ENCODE data around the gene PTPN14. TPM values are rescaled to one million over a fixed set of nuclear protein-coding genes. Genes with fewer than 3 reads are reported as not detected.

PTPN14 gene
- polyA plus RNA-seq, 1 donor = 12.8 TPM

DNA sequence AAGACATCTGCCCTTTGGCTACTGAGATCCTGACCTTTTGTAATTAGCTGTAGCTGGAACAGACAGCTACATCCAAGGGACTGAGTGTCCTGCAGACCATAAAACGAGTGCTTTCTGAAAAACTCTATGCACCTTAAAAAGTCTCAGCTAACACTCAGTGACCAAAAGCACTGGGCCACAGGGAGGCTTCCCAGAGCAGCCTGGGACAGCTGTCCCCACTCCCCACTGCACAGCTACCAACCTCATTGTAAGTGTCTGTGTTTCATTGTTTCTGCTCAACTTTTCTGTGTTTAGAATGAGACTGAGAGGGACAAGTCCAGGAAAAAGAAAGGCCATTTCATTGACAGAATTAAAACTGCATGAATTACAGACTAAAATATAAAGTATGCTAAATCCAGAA is 189.8 kb downstream of the PTPN14 start:
- DNase-seq = no peak

DNA sequence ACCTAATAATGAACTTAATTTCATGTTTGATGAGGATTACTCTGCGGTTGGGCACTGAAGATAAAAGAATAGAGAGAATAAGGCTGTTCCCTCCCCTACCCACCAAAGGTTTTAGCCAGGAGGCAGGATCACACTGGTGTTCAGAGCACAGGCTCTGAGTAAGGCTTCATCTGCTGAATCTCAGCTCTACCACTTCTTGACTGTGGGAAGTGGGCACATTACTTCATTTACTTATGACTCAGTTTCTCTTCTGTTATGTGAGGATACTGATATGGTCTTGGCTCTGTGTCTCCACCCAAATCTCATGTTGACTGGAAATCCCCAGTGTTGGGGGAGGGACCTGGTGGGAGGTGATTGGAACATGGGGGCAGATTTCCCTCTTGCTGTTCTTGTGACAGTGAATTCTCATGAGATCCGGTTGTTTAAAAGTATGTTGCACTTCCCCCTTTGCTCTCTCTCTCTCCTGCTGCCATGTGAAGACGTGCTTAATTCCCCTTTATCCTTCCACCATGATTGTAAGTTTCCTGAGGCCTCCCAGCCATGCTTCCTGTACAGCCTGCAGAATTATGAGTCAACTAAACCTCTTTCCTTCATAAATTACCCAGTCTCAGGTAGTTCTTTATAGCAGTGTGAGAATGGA is 190.8 kb downstream of the PTPN14 start:
- no peak for DNase-seq

DNA sequence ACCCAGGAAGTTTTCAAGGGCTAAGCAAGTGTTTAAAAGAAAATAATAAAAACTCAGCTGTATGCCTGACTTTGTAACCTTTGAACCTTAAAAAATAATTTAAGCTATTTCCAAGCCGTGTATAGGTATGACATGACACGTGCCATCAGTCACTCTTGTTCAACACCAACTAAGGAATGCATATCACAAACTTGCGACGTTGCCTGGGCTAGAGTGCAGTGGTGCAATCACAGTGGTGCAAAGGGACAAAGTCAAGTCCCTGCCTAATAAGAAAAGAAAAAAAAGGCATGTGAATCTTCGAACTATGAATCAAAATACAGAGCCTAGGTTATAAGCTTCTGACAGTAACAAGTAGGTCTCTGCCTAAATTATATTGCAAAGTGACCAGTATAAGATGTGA is 191.3 kb downstream of the PTPN14 start:
- DNase-seq = no peak

DNA sequence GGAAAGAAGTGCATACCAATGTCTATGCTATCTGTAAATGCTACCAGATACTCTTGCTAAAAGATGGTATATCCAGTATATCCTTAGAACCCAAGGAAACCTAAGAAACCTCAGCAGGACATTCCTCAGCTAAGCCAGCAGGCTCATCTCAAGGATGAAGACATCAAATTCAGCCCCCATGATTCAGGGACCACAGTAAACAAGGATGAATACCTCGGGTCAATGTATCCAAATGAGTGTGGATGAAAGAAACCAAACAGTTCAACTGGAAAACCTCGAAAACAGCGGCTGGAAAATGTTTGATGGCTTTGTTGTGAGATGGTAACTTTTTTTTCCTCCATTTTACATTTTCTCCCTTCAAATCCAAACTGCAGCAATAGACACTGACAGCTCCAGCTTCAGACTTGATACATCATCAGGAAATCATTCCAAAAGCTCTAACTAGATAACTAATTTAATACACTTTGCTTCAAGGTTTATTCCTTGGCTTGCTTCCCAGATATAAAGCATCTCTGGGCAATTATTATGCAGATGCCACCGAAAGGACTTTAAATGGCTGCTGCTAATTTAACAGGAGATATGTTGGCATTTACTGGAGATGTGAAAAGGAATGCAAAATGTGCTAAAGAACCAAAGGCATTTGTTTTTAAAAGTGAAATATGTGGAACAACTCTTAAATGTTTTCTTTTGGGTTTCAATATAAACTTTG is 196.8 kb downstream of the PTPN14 start:
- no peak for DNase-seq

DNA sequence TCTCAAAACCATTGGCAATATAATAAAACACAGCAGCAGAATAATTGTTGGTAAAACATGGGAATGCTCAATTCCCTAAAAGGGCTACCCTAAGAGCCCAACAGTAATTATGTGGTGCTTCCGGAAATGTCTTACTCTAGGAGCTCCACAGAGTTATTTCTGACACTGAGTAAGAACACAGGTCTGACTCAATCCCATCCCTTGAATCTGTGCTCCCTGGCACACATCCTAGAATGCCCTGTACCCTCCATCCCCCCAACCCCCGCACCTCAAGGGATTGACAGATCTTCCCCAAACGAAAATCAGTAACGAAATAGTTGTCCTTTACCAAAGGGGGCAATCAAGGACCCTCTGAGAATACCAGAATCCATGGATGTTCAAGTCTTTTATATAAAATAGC is 198.6 kb downstream of the PTPN14 start:
- DNase-seq = no peak

DNA sequence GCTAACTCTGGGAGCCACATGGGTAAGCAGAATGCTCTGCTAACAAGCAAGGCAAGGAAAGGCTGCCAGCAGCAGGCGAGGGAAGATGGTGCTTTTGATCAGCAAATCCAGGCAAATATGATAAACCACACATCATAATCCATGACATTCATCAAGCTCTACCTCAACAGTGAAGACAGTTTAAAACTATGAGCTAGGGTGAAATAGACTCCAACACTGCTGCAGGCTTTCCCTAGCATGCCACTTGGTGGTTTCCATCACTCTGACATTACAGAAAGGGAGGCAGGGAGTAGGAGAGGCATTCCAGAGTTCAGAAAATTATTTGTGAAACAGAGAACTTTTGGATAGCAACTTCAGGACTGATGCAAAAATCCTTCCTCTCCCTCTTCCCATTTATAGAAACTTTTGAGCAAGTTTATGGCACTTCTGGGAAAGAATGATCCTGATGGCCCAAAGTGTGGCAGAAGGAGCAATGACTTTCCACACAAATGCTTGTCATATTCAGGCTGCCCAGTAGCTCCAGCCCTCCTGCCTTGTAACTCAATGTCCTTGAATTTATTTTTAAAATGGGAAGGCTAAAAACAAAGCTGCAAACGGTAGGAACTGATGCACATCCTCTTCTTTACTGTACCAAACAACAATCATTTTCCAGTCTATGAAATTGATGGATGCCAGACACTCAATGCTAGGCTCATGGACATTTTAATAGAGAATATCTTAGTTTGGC is 199.7 kb downstream of the PTPN14 start:
- no peak for DNase-seq

DNA sequence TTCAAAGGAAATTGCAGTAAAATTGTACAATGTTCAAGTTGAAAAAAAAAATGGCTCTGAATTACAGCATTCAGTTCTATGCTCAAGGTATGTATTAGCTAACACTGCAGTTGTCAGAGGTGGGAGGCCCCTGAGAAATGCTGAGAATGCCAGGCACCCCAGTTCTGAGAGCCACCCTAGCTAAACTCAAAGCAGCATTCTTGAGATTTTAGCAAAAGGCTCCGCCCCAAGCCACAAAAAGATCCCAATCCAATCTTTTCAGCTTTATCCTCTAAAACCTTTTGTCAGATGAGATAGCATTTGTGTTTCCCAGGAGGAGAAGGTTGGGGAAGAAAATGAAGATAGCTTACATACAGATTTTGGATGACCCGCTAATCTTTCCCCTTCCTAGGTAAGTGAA is 201.6 kb downstream of the PTPN14 start:
- no peak for DNase-seq

DNA sequence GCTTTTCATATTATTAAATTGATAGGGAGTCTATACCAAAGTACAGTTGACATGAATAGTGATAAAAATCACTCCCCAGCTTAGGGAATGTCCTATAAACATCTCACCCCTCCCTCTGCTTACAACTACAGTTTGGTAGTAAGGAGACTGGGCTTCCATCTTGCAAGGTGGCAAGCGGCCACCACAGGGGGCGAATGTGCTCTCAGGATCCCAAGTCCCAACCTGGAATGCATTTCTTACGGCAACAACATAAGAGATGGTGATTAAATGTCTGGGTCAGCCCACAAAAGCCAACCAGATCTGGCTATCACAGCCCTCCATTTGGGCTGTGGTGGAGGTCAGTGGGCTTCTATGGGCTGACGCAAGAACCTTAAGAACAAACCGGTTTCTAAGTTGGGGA is 202.4 kb downstream of the PTPN14 start:
- DNase-seq = no peak

DNA sequence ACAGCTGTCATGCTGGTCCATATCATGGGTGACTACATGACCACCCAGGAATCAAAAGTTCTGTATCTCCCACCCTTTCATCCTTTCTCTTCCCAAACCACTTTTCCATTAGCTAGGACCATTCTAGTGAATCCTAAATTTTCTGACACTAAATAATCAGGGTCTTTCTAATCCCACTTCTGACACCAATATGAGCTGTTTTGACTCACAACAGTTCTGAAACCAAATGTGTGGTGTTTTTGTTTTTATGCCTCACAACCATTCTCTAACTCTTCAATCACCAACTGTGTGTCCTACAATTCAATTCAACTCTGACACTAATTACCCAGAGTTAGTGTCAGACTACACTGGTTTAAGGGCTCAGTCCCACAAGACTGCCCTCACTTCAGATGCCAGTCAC is 206.5 kb downstream of the PTPN14 start:
- DNase-seq = no peak

DNA sequence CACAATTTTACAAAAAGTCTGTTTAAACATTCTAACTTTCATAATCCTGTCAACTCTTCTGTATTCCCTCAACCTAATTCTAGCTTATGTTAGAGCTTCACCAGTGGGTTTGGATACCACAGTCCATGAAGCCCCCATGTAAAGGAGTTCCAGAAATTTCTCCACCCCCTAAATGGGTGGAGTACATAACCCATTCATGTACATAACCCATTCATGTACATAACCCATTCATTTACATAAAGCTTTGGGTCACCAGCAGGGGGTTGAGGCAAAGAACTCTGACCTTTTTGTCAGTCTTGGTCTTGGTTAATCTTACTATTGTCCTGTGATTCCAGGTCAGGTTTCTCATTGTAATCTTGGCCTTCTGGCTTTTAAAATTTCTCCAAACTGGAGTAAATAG is 208.9 kb downstream of the PTPN14 start:
- DNase-seq = no peak

DNA sequence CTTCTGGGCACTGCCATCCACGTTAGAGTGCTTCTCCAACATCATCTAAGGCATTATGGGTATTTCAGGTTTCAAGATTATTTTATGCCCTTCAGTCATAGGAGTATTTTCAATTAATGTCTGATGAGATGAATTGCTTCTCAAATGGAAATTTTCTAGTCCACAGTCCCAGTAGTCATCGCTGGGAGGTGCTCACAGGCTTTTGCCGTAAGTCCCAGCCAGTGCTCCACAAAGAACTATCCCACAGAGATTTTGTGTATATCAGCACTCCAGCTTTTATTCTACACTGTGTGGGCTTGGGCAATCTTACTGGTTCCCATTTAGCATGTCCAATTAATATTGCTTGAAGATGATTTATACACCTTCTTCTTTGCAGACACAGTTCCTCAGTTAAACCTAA is 209.5 kb downstream of the PTPN14 start:
- no peak for DNase-seq

DNA sequence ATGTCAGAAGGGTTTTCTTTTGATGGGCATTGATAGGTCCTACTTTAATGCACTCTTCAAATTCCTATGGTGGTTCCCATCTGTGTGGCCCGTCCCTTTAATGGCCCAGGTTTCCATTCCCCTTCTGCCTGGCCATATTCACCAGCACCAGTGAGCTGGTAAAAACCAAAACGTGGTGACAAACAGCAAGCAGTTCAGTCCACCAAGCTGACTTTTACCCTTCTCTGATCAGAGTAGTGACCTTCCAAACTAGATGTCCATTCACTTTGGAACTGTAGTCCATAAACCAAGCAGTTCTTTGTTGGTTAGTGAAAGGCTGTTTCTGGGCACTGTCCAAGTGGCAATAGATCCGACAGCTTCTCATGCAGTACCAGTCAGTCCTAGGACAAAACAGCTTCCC is 209.9 kb downstream of the PTPN14 start:
- no peak for DNase-seq

DNA sequence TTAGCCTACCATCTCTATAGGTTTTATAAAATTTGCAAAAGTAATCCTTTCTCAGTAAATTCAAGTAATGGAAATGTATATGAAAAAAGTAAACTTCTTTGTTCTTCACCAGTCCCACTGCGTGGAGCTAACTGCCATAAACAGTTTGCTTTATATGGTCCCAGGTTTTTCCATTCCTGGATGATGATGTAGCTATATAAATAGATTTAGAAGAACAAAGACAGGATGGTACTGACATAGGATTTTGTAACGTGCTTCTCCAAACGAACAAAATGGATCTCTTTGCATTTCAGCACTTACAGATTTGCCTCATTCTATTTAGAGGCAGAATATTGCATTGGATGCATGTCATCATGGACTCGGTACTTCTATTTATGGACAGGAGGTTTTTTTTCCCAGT is 213.2 kb downstream of the PTPN14 start:
- no peak for DNase-seq

DNA sequence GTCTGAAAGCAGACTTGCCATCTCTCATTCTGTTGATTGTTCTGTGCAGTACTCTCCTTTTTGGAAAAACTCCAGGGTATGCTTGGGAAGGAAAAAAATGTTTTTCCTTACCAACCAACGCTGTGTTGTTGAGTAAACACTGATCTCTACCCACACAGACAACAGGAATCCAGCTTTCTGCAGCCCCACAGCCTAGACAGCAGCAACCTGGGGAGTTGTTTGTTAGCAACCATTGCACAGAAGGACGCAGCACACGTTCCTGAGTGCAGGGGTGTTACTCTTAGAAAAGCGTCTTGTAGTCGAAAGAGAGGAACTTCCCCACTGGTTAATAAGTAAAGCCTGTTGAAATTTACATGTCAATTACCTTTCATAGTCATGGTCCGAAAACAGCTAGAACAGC is 213.9 kb downstream of the PTPN14 start:
- peak; percentile 38 for DNase-seq

DNA sequence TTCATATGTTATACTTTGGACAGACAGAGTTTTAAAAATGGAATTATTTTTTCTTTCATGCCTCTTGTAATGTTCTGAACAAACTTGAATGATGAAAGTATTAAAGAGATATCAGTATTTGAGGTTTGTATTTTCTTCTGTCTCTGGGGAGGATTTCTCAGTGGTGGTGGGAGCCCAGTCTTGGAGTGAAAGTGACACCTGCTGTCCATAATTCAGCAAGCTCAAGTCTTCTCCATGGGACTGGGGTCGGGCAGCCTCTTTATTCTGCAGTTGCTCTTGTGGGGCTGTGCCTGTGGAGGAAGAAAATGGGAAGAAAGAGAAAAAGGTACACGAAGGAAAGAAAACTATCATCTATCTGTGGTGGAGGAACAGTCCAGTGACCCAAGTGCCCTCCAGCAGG is 214.4 kb downstream of the PTPN14 start:
- no peak for DNase-seq

DNA sequence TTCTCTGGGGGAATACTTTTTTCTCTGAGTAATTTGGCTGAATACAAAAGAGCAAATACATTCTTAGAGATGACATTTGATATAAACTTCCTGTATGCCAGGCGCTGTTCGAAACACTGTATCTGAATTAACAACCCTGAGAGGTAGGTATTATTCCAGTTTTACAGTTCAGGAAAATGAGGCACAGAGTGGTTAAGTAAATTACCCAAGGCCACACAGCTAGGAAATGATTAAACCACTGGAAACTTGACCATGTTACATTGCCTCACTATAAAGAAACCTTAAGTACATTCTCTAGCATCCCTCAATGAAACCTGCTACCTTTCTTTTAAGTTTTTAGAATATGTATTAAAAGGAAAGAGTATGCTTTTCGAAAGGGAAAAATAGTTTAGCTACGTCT is 215.8 kb downstream of the PTPN14 start:
- DNase-seq = no peak

DNA sequence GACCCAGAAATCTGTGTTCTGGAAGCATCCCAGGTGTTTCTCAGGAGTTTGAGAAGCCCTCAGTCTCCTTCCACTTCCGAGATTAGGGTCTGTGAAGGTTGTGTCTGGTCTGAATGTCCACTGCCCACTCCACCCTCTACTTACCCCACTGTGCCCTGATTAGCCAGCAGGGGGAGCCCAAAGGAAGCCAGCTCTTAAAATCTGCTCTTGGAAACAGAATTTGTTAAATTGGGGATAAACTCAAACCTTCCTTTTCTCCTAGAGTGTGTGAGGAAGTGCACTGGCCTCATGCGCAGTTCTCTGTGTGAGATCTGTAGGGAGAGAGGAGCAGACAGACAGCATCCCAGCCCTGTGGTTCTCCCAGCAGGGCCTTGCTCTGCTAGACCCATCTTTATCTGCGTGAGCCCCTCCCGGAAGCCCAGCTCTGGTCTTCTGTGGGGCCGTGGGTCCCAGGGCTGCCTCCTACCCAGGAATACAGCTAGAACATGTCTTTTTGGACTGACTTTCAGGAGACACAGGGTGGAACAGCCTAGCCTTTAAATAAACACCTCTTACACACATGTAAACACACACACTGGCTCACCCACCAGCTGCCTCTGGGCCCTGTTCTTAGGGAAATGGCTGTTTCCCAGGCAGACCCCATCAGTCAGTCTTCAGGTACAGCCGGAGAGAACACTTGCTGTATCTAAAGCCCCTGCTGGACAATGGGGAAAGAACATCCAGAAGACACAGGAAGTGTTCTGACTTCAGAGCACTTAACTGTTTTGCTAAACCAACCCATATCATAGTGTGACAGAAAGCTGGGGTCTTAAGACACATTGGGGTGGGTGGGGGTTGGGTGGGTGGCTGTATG is 218.2 kb downstream of the PTPN14 start:
- DNase-seq = peak; percentile 47

DNA sequence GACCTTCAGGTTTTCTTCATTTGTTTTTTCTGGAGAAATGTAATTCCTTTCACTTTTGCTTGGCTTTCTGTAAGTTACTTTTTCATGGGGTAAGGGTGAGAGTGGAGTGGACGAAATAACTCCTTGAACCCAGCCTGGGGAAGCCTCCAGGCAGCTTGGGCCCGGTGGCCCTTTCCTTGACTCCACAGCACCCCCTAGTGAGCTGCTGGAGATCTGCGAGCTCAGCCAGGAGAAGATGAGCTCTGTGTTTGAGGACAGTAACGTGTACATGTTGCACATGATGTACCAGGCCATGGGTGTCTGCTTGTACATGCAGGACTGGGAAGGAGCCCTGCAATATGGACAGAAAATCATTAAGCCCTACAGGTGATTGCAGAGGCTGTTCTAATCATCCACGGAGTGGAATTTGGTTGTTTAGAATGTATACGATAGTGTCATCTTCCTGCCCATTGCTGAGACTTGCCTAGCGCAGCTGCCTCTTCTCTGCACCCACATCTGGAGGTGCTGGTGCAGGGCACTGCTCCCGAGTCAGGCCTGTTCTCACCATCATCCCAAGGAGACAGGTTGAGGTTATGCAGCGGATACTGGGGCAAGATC is 219.5 kb downstream of the PTPN14 start:
- DNase-seq = peak; percentile 24

DNA sequence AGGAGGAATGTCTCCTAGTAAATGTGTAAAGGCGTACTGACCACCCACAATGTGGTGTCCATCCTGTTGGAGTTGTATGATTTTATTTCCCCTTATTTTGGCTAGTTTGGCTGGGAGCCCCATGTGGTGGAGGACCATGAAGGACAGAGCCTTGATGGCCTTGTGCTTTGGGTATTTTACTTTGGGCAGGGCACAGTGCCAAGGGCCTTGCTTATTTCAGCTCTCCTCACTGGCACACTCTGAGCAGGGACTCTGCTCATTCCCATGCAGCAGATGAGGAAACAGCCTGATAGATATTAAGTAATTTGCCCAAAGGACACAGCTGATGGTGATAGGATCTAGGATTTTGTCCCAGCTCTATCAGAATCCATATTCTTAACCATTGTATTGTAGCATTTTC is 220.2 kb downstream of the PTPN14 start:
- no peak for DNase-seq

DNA sequence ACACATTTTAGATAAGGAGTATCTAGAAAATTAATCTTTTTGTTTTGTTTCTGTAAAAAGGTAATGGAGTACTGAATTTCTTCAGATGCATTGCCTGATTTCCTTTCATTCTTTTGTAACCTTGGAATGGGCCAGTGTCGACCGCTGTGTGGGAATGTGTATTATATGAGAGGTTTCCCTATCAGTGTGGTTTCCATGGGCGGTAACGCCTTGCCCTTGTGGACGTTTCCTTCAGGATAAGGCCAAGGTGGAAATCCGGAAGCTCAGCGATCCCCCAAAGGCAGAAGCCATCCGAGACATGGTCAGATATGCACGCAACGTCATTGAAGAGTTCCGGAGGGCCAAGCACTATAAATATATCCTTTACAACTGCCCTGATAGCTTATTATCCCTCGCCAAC is 220.7 kb downstream of the PTPN14 start:
- no peak for DNase-seq

DNA sequence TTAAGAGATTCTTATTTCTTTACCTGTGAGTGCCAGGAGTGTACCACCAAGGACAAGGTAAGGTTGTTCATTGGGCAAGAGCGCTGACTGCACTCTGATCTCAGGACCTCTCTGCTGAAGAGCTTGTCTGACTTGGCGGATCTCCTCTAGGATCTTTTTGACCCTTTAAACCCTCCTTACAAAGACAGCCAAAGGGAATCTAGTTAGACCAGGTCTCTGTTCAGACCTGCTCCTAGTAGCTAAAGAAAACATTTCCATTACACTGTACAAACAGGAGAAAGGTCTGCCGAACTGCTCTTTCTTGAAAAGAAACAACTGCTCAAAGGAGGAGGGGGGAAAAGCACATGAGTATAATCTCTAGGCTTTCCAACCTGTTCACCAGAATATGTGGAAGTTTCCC is 221.2 kb downstream of the PTPN14 start:
- DNase-seq = no peak

DNA sequence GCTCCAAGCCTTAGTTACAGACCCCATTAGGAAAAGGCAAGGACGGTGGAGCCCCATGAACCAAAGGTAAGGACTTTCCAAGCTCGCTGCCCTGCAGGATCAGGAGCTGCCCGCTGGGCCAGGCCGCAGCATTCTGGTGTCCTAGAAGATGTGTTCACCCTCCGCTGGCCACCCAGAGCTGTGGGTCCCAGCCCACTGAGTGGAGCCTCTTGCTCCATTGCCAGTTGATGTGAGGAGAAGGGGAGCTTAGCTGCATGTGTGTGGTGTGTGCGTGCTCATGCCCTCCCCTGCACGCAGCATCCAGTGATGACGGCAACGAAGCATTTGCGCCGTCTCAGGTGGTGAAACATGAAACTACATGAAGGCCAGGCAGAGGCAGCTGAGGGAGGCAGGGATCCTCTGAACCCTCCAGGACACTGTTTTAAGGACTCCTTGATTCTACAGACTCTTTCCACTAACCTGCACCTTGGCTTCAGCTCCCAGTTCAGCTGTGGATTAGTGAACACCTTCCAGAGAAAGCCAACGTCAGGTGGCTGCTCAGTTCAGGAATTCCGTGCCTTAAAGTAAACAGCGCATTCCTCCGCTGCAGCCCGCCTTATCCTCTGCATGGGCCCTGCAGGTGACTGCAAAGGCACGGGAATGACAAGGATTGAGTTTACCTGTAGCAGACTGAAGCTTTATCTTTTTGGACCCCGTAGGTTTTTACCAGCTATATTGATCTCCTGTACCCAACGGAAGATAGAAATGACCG is 221.8 kb downstream of the PTPN14 start:
- DNase-seq = no peak

Data from hindlimb muscle (tissue), 1 donor.